ENCODE results near the gene ELP4. TPM values are rescaled to one million over a fixed set of nuclear protein-coding genes. Genes with fewer than 3 reads are reported as not detected.

ELP4 gene
- total RNA-seq, 3 donors from 2014 or later = 22.2 to 36.1 (median 24.6) TPM

GRCh38 chr11:31651208-31651607 is 141.6 kb downstream of the ELP4 start:
- no peaks in the 10 kb centered on the region for H3K36me3 ChIP-seq
- no peaks in the 10 kb centered on the region for H3K4me1 ChIP-seq
- H3K4me3 ChIP-seq = no peak overlapping the region
- no peak overlapping the region for H3K27ac ChIP-seq
- no peak for DNase-seq (ENCODE audit: low spot score in 2 of 2)
- TF ChIP-seq POLR2AphosphoS5 (IDR thresholded peaks at IDR 0.05) (no peak), CTCF (IDR thresholded peaks at IDR 0.05) (no peak), POLR2A (IDR thresholded peaks at IDR 0.05) (no peak)
- intact Hi-C loops (cut with DNase I; ENCODE audit: low total_unique reads) = no loop called here
- H3K27me3 ChIP-seq = no peaks in the 10 kb centered on the region
- H3K9me3 ChIP-seq = no peaks in the 10 kb centered on the region

GRCh38 chr11:31651822-31652221 is 142.3 kb downstream of the ELP4 start:
- no peak for DNase-seq (ENCODE audit: low spot score in 2 of 2)

GRCh38 chr11:31652528-31652927 is 143.0 kb downstream of the ELP4 start:
- DNase-seq (ENCODE audit: low spot score in 2 of 2) = no peak

More at GRCh38 chr11:31651822-31652221, 142.3 kb downstream of the ELP4 start:
- H3K4me3 ChIP-seq = no peak overlapping the region
- no peaks in the 10 kb centered on the region for H3K4me1 ChIP-seq
- no peak for TF ChIP-seq CTCF (IDR thresholded peaks at IDR 0.05)
- no peak for TF ChIP-seq POLR2AphosphoS5 (IDR thresholded peaks at IDR 0.05)
- TF ChIP-seq POLR2A (IDR thresholded peaks at IDR 0.05) = no peak
- intact Hi-C loops (cut with DNase I; ENCODE audit: low total_unique reads) = no loop called here
- no peaks in the 10 kb centered on the region for H3K27me3 ChIP-seq
- no peaks in the 10 kb centered on the region for H3K9me3 ChIP-seq
- H3K36me3 ChIP-seq = no peaks in the 10 kb centered on the region
- H3K27ac ChIP-seq = no peak overlapping the region

GRCh38 chr11:31655483-31655882 is 145.9 kb downstream of the ELP4 start:
- intact Hi-C loops (cut with DNase I; ENCODE audit: low total_unique reads) = no loop called here
- Histone ChIP-seq H3K27ac (no peak overlapping the region), H3K27me3 (no peaks in the 10 kb centered on the region), H3K4me1 (no peaks in the 10 kb centered on the region), H3K4me3 (no peak overlapping the region), H3K9me3 (no peaks in the 10 kb centered on the region), H3K36me3 (no peaks in the 10 kb centered on the region)
- TF ChIP-seq CTCF (IDR thresholded peaks at IDR 0.05) (no peak), POLR2AphosphoS5 (IDR thresholded peaks at IDR 0.05) (no peak), POLR2A (IDR thresholded peaks at IDR 0.05) (no peak)
- no peak for DNase-seq (ENCODE audit: low spot score in 2 of 2)

More at GRCh38 chr11:31652528-31652927, 143.0 kb downstream of the ELP4 start:
- Histone ChIP-seq H3K4me1 (no peaks in the 10 kb centered on the region), H3K36me3 (no peaks in the 10 kb centered on the region), H3K9me3 (no peaks in the 10 kb centered on the region), H3K27me3 (no peaks in the 10 kb centered on the region), H3K4me3 (no peak overlapping the region), H3K27ac (no peak overlapping the region)
- intact Hi-C loops (cut with DNase I; ENCODE audit: low total_unique reads) = no loop called here
- TF ChIP-seq POLR2A (IDR thresholded peaks at IDR 0.05) = no peak
- no peak for TF ChIP-seq POLR2AphosphoS5 (IDR thresholded peaks at IDR 0.05)
- TF ChIP-seq CTCF (IDR thresholded peaks at IDR 0.05) = no peak

- no peaks in the 10 kb centered on the region for H3K9me3 ChIP-seq
- intact Hi-C loops (cut with DNase I; ENCODE audit: low total_unique reads) = no loop called here
- DNase-seq (ENCODE audit: low spot score in 2 of 2) = no peak
- no peak overlapping the region for H3K27ac ChIP-seq
- H3K4me1 ChIP-seq = no peaks in the 10 kb centered on the region
- H3K4me3 ChIP-seq = no peak overlapping the region
- H3K36me3 ChIP-seq = no peaks in the 10 kb centered on the region
- H3K27me3 ChIP-seq = no peaks in the 10 kb centered on the region
- TF ChIP-seq CTCF (IDR thresholded peaks at IDR 0.05) (no peak), POLR2AphosphoS5 (IDR thresholded peaks at IDR 0.05) (no peak), POLR2A (IDR thresholded peaks at IDR 0.05) (no peak)
Observed at GRCh38 chr11:31656051-31656450, 146.5 kb downstream of the ELP4 start.

All from breast epithelium (tissue), 4 donors.